Dermis blood vessel endothelial cell (primary cell): ENCODE results near the gene CSDE1. TPM values are rescaled to one million over a fixed set of nuclear protein-coding genes. Genes with fewer than 3 reads are reported as not detected.
"Not testable (repeated sequence)": the region's sequence is repeated elsewhere in the genome, so short reads cannot be mapped to it uniquely, and the experiment has no call there.

Experiments
- DNase-seq: peaks from one replicate; pipeline ENCODE4 v3.0.0; 2010
- total RNA-seq: library from RNA; depleted of rRNA; stranded (reverse); fragments of >200 nt; gene quantifications from 2 replicates; pipeline ENCODE4 v1.2.3, GENCODE V29; 2014

The CSDE1 gene
- total RNA-seq, result 656 and 875 TPM in 2 replicates

DNA sequence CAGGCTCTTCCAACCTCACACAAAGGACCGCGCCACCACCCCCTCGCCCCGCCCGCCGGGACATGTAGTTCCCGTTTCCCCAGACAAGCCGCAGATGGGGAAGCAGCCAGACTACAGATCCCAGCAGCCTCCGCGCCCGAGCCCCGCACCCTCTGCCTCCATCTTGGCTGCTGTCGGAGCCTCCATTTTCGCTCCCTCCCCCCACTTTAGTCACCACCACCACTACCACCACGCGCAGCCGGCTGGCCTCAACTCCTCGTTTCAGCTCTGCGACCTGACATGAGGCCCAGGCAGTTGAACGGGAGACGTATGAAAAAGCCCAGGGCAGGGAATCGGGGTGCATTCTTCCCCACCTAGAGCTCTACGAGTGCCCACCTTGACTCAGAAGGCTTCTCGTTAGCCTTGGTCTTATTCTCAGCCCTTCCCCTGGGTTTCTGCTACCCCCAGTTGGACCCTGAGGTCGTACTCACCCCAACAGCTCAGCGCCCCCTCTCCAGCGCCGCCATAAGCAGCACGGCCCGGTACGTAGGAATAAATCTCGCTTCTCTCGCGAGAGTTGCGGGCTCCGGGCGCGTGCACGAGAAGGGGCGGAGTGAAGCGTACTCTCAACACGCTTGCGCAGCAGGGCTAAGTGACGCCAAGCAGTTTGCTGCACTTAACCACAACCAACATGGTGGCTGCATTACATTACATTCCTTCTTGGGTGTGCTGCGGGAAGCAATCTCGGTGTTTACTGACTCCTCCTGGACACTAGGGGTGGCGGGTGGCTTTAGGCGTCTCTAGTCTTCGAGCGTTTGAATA, at the start of gene CSDE1:
Gene CSDE1, minus strand, starts transcription at position 530 of the 801 bp plus-strand sequence. CDS start 18,094 bp downstream, outside the sequence.
- DNase-seq, result peak; percentile 99

DNA sequence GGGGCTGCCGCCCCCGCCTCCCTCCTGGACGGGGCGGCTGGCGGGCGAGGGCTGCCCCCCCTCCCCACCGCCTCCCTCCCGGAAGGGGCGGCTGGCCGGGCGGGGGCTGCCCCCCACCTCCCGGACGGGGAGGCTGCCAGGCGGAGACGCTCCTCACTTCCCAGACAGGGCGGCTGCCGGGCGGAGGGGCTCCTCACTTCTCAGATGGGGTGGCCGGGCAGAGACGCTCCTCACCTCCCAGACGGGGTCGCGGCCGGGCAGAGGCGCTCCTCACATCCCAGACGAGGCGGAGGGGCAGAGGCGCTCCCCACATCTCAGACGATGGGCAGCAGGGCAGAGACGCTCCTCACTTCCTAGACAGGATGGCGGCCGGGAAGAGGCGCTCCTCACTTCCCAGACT, 46.7 kb upstream of the CSDE1 start:
- DNase-seq, result not testable (repeated sequence)

DNA sequence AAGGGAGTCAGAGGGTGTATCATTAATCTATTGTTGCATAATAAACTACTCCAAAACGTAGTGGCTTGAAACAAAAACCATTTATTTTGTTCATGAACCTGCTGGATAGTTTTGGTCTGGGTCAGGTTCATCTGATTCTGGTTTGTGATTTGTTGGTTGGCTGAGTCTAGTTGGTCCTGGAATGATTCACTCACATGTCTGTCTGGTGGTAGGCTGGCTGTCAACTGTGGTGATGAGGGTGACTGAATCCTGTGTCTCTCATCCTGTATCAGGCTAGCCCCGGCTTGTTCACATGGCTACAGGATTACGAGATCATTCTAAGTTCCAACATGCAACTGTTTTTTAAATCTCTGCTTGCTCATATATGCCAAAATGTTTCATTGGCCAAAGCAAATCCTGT, 45.2 kb upstream of the CSDE1 start:
- no peak for DNase-seq

DNA sequence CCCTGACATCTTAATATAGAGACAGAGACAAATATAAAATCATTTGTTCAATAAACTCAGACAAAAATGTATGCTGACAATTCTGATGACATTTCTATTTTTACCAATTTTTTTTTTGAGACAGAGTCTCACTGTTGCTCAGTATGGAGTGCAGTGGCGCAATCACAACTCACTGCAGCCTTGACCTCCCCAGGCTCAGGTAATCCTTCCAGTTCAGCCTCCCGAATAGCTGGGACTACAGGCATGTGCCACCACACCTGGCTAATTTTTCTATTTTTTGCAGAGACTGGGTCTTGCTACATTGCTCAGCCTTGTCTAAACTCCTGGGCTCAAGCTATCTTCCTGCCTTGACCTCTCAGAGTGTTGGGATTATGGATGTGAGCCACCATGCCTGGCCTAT, 36.3 kb upstream of the CSDE1 start:
- no peak for DNase-seq

DNA sequence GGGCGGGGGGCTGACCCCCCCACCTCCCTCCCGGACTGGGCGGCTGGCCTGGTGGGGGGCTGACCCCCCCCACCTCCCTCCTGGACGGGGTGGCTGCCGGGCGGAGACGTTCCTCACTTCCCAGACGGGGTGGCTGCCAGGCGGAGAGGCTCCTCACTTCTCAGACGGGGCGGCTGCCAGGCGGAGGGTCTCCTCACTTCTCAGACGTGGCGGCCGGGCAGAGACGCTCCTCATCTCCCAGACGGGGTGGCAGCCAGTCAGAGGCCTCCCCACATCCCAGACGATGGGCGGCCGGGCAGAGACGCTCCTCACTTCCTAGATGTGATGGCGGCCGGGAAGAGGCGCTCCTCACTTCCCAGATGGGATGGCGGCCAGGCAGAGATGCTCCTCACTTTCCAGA, 32.8 kb upstream of the CSDE1 start:
- not testable (repeated sequence) for DNase-seq

DNA sequence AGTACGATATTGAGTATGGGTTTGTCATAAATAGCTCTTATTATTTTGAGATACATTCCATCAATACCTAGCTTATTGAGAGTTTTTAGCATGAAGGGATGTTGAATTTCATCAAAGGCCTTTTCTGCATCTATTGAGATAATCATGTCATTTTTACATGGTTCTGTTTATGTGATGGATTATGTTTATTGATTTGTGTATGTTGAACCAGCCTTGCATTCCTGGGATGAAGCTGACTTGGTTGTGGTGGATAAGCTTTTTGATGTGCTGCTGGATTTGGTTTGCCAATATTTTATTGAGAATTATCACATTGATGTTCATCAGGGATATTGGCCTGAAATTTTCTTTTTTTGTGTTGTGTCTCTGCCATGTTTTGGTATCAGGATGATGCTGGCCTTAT, 28.7 kb upstream of the CSDE1 start:
- DNase-seq, result not testable (repeated sequence)

DNA sequence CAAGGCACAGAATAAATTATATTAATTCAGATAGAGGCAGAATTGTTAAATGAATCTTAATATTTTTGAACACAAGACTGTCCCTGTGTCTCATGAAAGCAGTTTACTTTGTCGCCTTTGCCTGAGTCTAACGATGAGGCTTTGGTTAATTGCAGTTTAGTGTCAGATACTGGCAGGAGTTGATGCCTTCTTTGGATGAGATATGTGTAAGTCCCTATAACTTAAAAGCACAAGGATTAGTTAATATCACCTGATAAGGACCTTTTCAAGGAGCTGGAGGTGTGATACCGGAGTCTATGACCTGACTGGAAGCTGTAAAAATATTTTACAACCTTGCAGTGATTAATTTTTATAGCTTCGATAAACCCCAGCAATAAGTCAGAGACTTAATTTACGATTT, 24.7 kb upstream of the CSDE1 start:
- DNase-seq, result no peak

DNA sequence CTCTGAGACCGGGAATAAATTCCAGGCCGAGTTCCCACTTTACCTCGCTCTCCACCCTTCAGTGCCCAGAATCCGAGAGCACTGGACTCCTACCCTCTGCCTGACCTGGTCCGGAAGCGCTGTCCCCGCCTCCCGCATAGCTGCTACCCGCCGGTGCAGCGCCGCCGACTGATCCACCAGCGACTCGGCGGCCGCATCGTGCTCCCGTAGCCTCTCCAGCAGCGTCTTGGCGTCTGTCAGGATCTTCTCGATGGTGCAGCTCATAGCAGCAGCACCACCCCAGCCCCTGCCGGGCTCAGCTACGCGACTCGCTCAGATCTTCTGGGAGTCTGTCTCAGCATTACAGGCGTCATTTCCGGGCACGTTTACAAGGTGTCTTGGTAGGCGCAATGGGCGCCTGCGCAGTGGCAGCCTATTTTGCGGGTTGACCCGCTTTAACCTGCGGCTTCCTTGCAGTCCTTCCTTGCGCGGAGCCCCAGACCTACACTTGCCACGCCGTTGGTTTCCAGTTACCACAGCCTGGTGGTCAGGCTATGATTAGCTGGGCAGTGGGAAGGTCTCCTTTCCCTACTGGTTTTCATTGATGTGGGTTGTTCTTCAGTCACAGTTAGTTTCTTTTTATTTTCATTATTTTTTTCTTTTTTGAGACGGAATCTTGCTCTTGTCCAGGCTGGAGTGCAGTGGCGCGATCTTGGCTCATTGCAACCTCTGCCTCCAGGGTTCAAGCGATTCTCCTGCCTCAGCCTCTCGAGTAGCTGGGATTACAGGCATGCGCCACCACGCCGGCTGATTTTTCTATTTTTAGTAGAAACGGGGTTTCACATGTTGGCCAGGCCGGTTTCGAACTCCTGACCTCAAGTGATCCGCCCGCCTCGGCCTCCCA, 22.8 kb upstream of the CSDE1 start, which contains the start of gene SIKE1:
Gene SIKE1, minus strand, starts transcription at position 342 of the 883 bp plus-strand sequence. Its CDS starts 78 bp downstream, at position 264.
- peak; percentile 93 for DNase-seq

DNA sequence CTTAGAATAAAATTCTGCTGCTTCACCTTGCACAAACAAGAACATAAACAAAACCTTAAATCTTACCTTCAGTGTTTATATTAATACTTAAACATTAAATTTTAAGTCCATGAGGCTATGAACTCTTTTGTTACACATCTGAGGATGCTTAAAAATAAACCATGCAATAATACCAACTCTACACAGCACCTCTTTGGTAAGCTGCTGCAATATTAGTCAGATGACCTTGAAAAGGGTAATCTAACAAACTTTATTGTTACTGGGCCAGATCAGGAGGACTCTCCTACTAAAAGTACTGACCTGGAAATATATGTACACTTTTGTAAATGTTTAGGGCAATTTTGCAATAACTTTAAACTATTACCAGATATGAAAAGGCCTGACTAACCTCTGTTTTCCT, 21.9 kb upstream of the CSDE1 start:
- DNase-seq, result no peak

DNA sequence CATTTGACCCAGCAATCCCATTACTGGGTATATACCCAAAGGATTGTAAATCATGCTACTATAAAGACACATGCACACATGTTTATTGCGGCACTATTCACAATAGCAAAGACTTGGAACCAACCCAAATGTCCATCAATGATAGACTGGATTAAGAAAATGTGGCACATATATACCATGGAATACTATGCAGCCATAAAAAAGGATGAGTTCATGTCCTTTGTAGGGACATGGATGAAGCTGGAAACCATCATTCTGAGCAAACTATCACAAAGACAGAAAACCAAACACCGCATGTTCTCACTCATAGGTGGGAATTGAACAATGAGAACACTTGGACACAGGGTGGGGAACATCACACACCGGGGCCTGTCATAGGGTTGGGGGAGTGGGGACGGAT, 18.9 kb upstream of the CSDE1 start:
- DNase-seq, result not testable (repeated sequence)

DNA sequence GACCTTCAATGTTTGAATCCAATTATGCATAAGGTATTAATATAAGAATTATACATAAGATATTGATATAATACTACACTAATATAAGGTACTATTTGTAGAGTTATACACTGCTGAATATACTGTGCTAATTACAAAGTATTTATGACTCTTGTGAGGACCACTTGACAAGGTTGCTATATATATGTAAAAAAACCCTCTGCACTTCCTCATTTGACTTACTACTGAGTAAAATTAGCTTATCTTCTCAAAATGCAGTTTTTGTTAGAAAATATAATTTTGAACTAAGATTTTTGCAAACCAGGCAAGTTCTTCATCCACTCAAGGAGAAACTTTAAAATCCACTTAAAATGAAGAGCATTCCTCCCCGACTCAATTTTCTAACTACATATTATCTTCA, 14.2 kb upstream of the CSDE1 start:
- DNase-seq, result no peak

DNA sequence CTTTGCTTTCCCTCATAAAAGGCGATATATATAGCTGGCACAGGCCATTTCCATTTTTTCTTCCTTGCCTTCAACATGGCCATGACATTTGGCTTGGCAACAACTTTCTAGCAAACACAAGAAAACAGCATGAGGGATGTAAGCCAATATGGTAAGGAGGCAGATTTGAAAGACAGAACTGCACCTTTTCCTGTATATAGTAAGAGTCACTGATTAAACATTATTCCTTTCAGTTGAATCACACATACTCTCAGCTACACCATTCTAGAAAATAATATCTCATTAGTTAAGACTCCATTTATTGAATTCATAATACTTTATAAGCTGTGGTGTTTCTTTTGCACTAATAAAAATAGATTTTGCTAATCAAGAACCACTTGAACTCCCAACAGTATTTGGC, 13.2 kb upstream of the CSDE1 start:
- no peak for DNase-seq

DNA sequence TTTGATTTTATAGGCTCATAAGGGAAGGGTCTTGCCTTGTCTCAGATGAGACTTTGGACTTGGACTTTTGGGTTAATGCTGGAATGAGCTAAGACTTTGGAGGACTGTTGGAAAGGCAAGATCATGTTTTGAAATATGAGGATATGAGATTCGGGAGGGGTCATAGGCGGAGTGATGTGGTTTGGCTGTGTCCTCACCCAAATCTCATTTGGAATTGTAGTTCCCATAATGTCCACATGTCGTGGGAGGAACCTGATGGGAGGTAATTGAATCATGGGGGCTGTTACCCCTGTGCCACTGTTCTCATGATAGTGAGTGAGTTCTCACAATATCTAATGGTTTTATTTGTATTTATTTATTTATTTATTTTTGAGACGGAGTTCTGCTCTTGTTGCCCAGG, 6.9 kb upstream of the CSDE1 start:
- DNase-seq, result no peak

DNA sequence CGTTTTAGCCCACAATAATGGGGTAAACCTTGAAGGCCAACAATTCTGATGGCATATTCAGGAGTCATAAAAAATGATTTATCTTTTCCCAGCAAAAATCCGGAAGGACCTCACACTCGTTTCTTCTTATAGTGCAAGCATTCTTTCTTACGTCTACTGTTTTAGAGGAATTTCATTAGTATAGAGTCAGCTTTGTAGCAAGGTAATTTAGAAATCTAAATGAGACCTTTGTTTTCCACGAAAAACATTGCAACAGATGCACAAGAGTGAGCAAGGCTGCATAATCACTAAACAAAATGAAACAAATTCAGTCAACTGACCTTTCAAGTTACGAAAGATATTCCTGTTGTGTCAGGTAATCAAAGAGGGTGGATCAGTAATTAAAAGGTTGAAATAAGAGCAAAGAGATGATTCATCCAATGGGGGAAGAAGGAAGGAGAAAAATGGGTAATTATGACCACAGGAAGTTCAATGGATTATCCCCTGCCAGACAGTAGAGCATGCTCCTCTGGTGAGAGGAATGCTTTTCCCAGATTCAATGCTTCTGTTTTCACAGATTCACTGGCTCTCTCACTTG, 560 bp upstream of the CSDE1 start:
- peak; percentile 61 for DNase-seq

DNA sequence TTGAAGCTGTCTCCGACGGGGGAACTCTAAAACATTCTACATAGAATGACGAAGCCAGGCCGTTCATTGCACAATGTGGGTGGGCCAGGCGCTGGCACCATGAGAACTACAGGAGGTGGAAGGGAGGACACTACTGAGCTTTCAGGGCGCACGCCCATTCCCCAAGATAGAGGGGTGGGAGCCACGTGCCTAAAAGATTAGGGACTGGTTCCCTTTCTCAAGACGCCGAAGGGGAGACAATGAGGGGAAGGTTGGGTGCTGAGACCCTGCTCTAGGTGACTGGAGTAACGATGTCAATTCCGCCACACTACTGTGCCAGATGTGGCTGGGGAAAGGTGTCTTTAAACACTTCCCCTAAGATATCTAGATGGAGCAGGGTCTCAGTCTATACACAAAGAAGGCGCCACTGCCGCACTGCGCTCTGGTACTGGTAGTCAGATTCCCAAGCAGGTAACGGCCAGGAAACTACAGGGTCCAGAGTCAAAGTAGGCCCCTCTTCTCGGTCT, 782 bp downstream of the CSDE1 start:
- peak; percentile 40 for DNase-seq

DNA sequence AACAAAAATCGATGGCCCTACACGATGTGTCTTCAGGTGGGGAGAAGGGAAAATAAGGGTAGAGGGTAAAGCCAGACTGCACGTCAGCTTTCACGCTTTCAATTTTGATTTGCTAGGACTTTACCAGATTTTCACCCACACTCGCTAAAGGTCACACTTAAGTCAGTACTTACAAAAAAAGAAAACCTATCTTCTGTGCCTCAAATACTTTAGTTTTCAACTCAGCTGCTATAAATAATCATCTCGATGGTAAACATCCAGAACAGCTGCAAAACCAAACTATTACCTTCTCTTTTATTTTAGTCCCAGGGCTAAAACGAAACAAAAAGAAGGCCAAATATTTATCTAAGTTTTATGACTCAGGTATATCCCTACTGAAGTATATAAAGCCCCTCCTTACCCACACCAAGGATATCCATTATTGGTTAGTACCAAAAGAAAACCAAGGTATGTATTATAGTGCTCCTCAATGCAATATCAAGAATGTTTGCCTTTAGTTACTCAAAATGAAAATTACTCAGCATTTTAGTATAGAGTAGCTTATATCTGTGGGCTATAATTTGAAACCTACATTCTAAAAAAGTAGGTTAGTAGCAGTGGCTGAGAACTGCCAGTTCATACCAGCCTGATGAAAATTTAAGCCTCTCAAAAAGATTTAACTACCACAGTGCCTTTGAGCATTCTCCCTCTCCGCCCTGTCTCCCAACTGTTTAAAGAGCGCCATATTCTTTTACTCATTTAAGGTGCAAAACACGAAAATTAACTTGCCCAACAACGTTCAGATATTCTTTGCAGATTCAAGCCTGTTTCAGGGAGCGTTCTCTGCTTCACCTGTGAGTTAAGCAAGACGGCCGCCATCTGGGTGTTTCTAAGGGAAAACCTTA, 1.5 kb downstream of the CSDE1 start:
- no peak for DNase-seq

DNA sequence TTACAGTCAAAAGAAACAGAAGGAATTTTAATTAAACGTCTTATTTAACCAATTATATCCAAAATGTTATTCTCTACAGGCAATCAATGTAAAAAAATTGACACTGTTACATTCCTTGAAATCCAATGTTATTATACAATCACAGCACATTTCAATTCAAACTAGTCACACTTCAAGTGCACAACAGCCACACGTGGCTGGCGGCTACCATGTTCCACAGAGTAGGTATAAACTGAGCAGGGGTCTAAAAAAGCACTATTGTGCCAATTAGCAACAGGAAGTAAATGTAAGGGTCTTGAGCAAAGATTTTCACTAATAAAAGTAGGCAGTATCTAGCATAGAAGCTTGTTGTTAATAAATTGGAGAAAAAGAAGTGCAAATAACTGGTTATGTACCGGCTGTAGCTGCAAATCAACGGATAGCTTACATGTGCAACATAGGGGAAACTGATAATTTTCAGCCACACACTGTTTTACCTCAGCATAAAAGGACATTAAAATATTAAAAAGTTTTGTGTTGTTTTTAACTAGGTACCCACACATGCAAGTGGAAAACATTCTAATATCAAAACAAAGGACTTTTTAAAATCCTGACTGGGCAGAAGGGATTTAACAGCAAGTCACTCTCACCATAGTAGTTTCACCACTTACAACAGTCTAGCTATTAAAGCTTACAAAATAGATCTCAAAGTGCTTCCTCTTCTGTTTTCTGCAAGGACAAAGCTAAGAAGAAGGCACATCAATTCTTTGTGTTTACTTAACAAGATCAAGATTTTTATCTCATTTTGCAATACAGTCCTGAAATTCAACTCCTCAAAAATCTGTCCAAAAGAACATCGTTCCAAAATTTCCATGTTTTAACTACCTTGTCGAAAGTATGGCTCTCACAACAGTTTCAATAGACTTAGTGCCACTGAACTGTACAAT, 2.5 kb downstream of the CSDE1 start:
- DNase-seq, result no peak

DNA sequence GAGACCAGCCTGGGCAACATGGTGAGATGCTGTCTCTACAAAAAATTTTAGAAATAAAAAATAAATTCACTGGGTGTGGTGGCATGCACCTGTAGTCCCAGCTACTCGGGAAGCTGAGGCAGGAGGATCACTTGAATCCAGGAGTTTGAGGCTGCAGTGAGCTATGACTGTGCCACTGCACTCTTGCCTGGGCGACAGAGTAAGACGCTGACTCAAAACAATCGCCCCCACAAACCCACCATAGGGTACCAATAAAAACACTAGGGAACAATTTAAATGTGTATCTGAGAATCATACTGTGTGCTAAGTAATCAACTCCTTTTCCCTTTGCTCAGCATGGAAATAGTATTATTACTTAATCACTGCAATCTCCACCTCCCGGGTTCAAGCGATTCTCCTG, 4.1 kb downstream of the CSDE1 start:
- DNase-seq, result not testable (repeated sequence)

DNA sequence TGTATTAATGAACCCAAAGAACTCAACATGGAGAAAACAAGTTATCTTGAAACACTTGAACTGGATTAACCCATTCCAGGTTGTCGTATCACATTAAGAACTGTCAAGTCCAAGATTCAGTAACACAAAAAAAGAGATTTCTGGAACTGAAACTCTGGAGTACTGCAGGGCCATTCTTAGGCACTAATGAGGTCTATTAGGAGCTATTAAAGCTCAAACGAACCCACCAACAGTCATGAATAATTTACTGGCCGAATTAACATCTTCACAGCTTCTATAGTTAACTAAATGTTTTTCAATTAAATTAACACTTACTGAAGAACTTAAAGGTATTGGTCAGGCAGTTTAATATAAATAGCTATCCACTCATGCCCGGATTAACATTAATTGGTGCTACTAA, 4.6 kb downstream of the CSDE1 start:
- no peak for DNase-seq

DNA sequence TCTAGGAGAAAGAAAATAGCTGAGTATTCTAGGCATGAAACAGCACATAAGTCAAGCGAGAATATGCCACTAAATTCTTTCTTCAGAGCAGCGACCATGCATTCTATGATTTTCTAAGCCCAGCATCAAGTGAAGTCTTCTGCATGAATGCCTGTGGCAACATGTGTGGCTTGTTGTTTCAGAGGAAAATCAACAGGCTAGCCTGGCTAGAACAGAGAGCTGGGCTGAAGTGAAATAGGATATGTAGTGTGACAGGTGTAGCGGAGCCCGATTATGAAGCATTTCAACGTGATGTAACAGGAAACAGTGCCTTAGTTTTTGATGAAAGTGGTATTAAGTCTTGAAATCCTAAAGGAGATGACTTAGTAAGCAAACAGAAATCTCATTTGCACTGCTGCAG, 7.0 kb downstream of the CSDE1 start:
- DNase-seq, result no peak

DNA sequence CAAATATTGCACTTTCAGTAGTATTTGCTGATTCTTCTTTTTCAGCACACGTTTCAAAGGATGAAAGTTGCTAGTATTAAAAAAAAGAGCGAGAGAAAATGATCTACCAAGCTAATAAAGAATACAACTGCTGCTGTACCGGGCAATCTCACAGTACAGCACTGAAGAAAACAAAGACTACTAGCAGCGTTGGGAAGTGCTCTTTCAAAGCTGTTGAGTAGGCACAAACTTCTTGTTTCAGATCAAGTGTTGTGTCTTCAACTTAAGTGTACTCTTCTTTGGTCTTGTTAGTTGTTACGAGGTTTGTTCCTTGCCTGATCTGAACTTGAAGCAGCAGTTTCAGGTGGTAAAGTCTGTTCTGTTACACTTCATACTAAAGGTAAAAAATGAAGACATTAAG, 7.9 kb downstream of the CSDE1 start:
- no peak for DNase-seq
